Lower lobe of right lung (tissue), 2 donors: ENCODE results near the gene USP49. TPM values are rescaled to one million over a fixed set of nuclear protein-coding genes. Genes with fewer than 3 reads are reported as not detected.
A peak's percentile ranks its signal among the peaks of the same experiment; 100 is the strongest.

ENCODE experiments used
- ATAC-seq, 2 donors: fragments of 200-7000 bp; cut with Tn5 transposase; one replicate each; pipeline ENCODE4 v1.9.1; 2020 to 2022; ENCODE audit warnings: mild to moderate bottlenecking in 2 of 2, moderate library complexity in 2 of 2
- DNase-seq: peaks from one replicate; pipeline ENCODE4 v3.0.0-alpha.2; 2020
- H3K27ac ChIP-seq: fragments of 200-600 bp; one replicate; pipeline ENCODE4 v1.8.0; 2022
- H3K27me3 ChIP-seq: fragments of 200-600 bp; one replicate; pipeline ENCODE4 v1.8.0; 2022; ENCODE audit warnings: low read depth
- H3K36me3 ChIP-seq: fragments of 200-600 bp; one replicate; pipeline ENCODE4 v1.8.0; 2022; ENCODE audit warnings: mild to moderate bottlenecking
- H3K4me1 ChIP-seq: fragments of 200-600 bp; one replicate; pipeline ENCODE4 v1.8.0; 2022
- H3K4me3 ChIP-seq: fragments of 200-600 bp; one replicate; pipeline ENCODE4 v1.8.0; 2022; ENCODE audit warnings: mild to moderate bottlenecking
- H3K9me3 ChIP-seq: fragments of 200-600 bp; one replicate; pipeline ENCODE4 v1.8.0; 2022
- CTCF ChIP-seq: fragments of 200-600 bp; IDR thresholded peaks from one replicate; pipeline ENCODE4 v1.8.0; 2022; ENCODE audit warnings: antibody characterized with exemption, mild to moderate bottlenecking
- intact Hi-C: fragments of 100-400 bp; cut with DNase I; formaldehyde crosslinking; loops from one replicate; pipeline ENCODE4 v1.11.0; 2022
- total RNA-seq: library from RNA; stranded (reverse); fragmentation: NEBNext Ultra II Directional; extraction: Animal tissue kit (Norgen Biotek cat#: 25700); gene quantifications from one replicate; pipeline ENCODE4 v1.2.1, GENCODE V29; 2021
- donor health status: DM: no; HTN: yes; CAD: no; lungs with severe emphysema.

Gene USP49
- total RNA-seq, 1 donor from 2014 or later, result 3.9 TPM

GRCh38 chr6:41759106-41759904 is 135.9 kb downstream of the USP49 start:
- DNase-seq (peak; percentile 36), ATAC-seq (no peak)
- Histone ChIP-seq H3K9me3 (no peaks in the 10 kb centered on the region), H3K36me3 (no peaks in the 10 kb centered on the region), H3K27me3 (no peaks in the 10 kb centered on the region), H3K27ac (no peak overlapping the region), H3K4me1 (no peaks in the 10 kb centered on the region), H3K4me3 (no peak overlapping the region)
- intact Hi-C loops, result no loop called here
- TF ChIP-seq CTCF, result no peak

DNA sequence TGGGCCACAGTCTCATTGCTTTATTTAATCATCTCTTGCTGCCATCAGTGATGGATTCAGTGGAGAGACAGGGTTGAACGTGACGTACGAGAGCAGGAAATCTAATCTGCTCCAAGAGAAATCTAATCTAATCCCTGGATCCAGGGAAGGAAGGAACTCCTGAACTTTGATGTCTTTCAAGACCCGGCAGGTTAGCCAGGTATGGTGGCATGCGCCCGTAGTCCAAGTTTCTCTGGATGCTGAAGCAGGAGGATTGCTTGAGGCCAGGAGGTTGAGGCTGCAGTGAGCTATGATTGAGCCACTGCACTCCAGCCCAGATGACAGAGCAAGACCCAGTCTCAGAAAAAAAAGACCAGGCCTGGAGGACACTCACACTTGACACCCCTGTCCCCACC is 136.5 kb downstream of the USP49 start:
- Histone ChIP-seq H3K36me3 (no peaks in the 10 kb centered on the region), H3K9me3 (no peaks in the 10 kb centered on the region), H3K27ac (no peak overlapping the region), H3K4me3 (no peak overlapping the region), H3K4me1 (no peaks in the 10 kb centered on the region), H3K27me3 (no peaks in the 10 kb centered on the region)
- ATAC-seq, result no peak
- intact Hi-C loops, result no loop called here
- no peak for TF ChIP-seq CTCF
- DNase-seq, result no peak

GRCh38 chr6:41757931-41758640 is 137.1 kb downstream of the USP49 start:
- Histone ChIP-seq H3K27me3 (no peaks in the 10 kb centered on the region), H3K9me3 (no peaks in the 10 kb centered on the region), H3K4me3 (no peak overlapping the region), H3K27ac (no peak overlapping the region), H3K4me1 (no peaks in the 10 kb centered on the region), H3K36me3 (no peaks in the 10 kb centered on the region)
- TF ChIP-seq CTCF, result no peak
- DNase-seq (peak; percentile 7), ATAC-seq (peak; percentile 44 to 70)
- intact Hi-C loops, result no loop called here

DNA sequence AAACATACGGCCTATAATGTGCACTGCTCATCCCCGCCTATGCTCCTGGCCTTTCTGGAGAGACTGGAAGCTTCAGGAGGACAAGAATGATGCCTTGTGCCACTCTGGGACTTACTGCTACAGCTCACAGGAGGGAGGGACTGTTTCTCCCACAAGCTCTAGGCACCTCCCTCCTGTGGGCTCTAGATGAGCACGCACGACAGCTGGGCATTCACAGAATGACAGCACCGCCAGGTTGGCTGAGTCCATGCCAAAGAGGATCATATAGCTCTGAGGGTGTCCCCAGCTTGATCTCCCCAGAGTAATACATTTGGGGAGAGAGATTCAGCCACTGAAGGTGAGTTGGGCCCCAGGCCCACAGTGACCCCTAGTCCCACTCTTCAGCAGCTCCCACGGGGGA is 137.9 kb downstream of the USP49 start:
- Histone ChIP-seq H3K4me1 (no peaks in the 10 kb centered on the region), H3K27me3 (no peaks in the 10 kb centered on the region), H3K9me3 (no peaks in the 10 kb centered on the region), H3K4me3 (no peak overlapping the region), H3K36me3 (no peaks in the 10 kb centered on the region), H3K27ac (no peak overlapping the region)
- ATAC-seq (no peak), DNase-seq (peak; percentile 12)
- TF ChIP-seq CTCF, result no peak
- intact Hi-C loops, result no loop called here

DNA sequence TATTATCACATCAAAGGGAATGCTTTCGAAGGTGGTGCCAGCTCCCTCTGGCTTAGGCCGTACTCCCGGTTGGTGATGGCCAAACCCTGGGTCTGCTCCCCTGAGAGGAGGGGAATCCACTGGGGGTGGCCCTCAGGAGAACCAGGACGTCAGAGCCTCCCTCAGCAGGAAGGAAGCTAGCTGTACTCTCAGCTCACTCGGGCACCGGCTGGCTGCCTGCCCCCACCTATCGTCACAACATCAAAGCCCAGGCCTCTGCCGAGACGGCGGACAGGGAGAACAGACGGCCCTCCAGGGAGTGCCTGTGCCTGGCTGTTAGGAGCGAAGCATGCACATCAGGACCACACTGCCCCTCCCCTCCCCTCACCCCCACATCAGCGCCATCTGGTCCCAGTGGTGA is 138.8 kb downstream of the USP49 start:
- no peaks in the 10 kb centered on the region for H3K36me3 ChIP-seq
- H3K9me3 ChIP-seq, result no peaks in the 10 kb centered on the region
- peak in 1 of 2 donors; percentile 54 for ATAC-seq
- no peak for TF ChIP-seq CTCF
- intact Hi-C loops, result no loop called here
- H3K4me1 ChIP-seq, result no peaks in the 10 kb centered on the region
- H3K4me3 ChIP-seq, result no peak overlapping the region
- no peak overlapping the region for H3K27ac ChIP-seq
- H3K27me3 ChIP-seq, result no peaks in the 10 kb centered on the region
- peak; percentile 42 for DNase-seq
